Endothelial cell of umbilical vein (primary cell): ENCODE data around the gene GANC. TPM values are rescaled to one million over a fixed set of nuclear protein-coding genes. Genes with fewer than 3 reads are reported as not detected.

ENCODE experiments used
- BruUV-seq: library from RNA; stranded (reverse); fragments of 400-500 nt; replicated peaks from 2 replicates; lab custom pipeline; 2021; lab: Mats Ljungman, UMichigan
- CTCF ChIA-PET: fragments of 300-600, 350-600 bp; sonication (Branson Sonifier 250); formaldehyde crosslinking; loops from one replicate; lab custom pipeline; 2021; ENCODE audit warnings: antibody characterized with exemption, inconsistent platforms; lab: Charles Lee
- POLR2A ChIA-PET: fragments of 300-600, 350-600 bp; sonication (Branson Sonifier 250); formaldehyde crosslinking; loops from one replicate; lab custom pipeline; 2021; ENCODE audit warnings: antibody characterized with exemption, inconsistent platforms; lab: Charles Lee
- DNase-seq: peaks from one replicate; pipeline ENCODE4 v3.0.0-alpha.2; 2011; ENCODE audit warnings: low read depth, low spot score
- FAIRE-seq: peaks from 2 replicates; lab custom pipeline; 2011; peaks lifted over from hg19 to GRCh38; lab: Jason Lieb, UNC
- H2AFZ ChIP-seq: 2 replicates; pipeline ENCODE4 v1.6.0; 2012; ENCODE audit warnings: low read depth, low read length, control low read depth, inconsistent platforms
- H3K27ac ChIP-seq: 2 replicates; pipeline ENCODE4 v1.5.1; 2011; ENCODE audit warnings: low read depth, mild to moderate bottlenecking, control low read depth, low read length, moderate library complexity; ENCODE audit not compliant: insufficient read depth
- H3K27me3 ChIP-seq, 2 experiments: 2 replicates each; pipeline versions ENCODE4 v1.6.0 to v1.6.1; 2011; ENCODE audit warnings: low read length in 2 of 2, mixed read lengths in 1 of 2; ENCODE audit not compliant: control insufficient read depth in 2 of 2, insufficient read depth in 2 of 2
- H3K36me3 ChIP-seq, 2 experiments: 2 replicates in 1 of 2; 3 replicates in 1 of 2; pipeline ENCODE4 v1.5.1; 2011; ENCODE audit warnings: low read length in 2 of 2, mild to moderate bottlenecking in 1 of 2, moderate library complexity in 1 of 2; ENCODE audit not compliant: control insufficient read depth in 2 of 2, insufficient read depth in 2 of 2; ENCODE audit errors: extremely low read depth in 1 of 2
- H3K4me1 ChIP-seq: 3 replicates; pipeline ENCODE4 v1.5.1; 2011; ENCODE audit warnings: mild to moderate bottlenecking, low read length; ENCODE audit not compliant: control insufficient read depth, insufficient read depth; ENCODE audit errors: extremely low read depth
- H3K4me2 ChIP-seq: 2 replicates; pipeline ENCODE4 v1.6.1; 2011; ENCODE audit warnings: low read length, control low read depth, mixed read lengths; ENCODE audit not compliant: insufficient read depth
- H3K4me3 ChIP-seq, 3 experiments: fragments of 200-600 bp in 1 of 3; sonication (generic), shearing (Covaris generic) in 1 of 3; replicated peaks in 1 of 3; 2 replicates each; pipeline ENCODE4 v1.5.1; 2011 to 2016; ENCODE audit warnings: control low read depth in 3 of 3, low read length in 3 of 3, mild to moderate bottlenecking in 2 of 3, inconsistent platforms in 1 of 3, low read depth in 1 of 3, moderate library complexity in 1 of 3; ENCODE audit not compliant: insufficient read depth in 1 of 3
- H3K79me2 ChIP-seq: 2 replicates; pipeline ENCODE4 v1.6.0; 2012; ENCODE audit warnings: low read length, inconsistent platforms; ENCODE audit not compliant: control insufficient read depth, insufficient read depth
- H3K9ac ChIP-seq: replicated peaks from 2 replicates; pipeline ENCODE3; 2011; ENCODE audit warnings: low read length, control low read depth; ENCODE audit not compliant: insufficient read depth; ENCODE audit errors: extremely low read depth
- H3K9me1 ChIP-seq: replicated peaks from 3 replicates; pipeline ENCODE4 v1.6.0; 2011; ENCODE audit warnings: mild to moderate bottlenecking, low read length; ENCODE audit not compliant: control insufficient read depth, insufficient read depth; ENCODE audit errors: extremely low read depth
- H3K9me3 ChIP-seq: replicated peaks from 2 replicates; pipeline ENCODE4 v1.5.1; 2012; ENCODE audit warnings: low read length, inconsistent platforms; ENCODE audit not compliant: control insufficient read depth, insufficient read depth
- H4K20me1 ChIP-seq: replicated peaks from 2 replicates; pipeline ENCODE3; 2011; ENCODE audit warnings: mild to moderate bottlenecking, low read length; ENCODE audit not compliant: control insufficient read depth, insufficient read depth; ENCODE audit errors: extremely low read depth
- EZH2 ChIP-seq: IDR thresholded peaks from 2 replicates; pipeline ENCODE4 v1.6.1; 2012; ENCODE audit warnings: borderline replicate concordance, low read depth, mild to moderate bottlenecking, moderate library complexity, low read length, inconsistent platforms; ENCODE audit not compliant: severe bottlenecking
- FOS ChIP-seq: IDR thresholded peaks from 2 replicates; pipeline ENCODE4 v1.6.1; 2011; ENCODE audit warnings: mild to moderate bottlenecking, low read length, moderate library complexity, borderline replicate concordance; ENCODE audit not compliant: insufficient read depth
- GATA2 ChIP-seq: IDR thresholded peaks from 2 replicates; pipeline ENCODE4 v1.7.0; 2011; ENCODE audit warnings: low read depth, mild to moderate bottlenecking, moderate library complexity, mixed read lengths, low read length; ENCODE audit not compliant: insufficient read length, insufficient read depth
- JUN ChIP-seq: IDR thresholded peaks from 2 replicates; pipeline ENCODE4 v1.6.1; 2011; ENCODE audit warnings: borderline replicate concordance, low read depth; ENCODE audit not compliant: insufficient read length, insufficient read depth
- MYC ChIP-seq: IDR thresholded peaks from one replicate; pipeline ENCODE4 v1.6.1; 2011; ENCODE audit warnings: mild to moderate bottlenecking, low read depth, low read length
- POLR2A ChIP-seq: IDR thresholded peaks from 2 replicates; pipeline ENCODE4 v1.6.1; 2012; ENCODE audit warnings: low read depth, mild to moderate bottlenecking, control low read depth, low read length
- POLR2AphosphoS5 ChIP-seq: IDR thresholded peaks from 2 replicates; pipeline ENCODE4 v1.6.1; 2012; ENCODE audit warnings: low read depth, mild to moderate bottlenecking, control low read depth, low read length, moderate library complexity; ENCODE audit not compliant: insufficient read depth
- dilution Hi-C: fragments of 300-500 bp; cut with MboI; formaldehyde crosslinking; loops from one replicate; pipeline ENCODE4 v1.15.0; 2019; ENCODE audit warnings: low sequenced_read_pairs; ENCODE audit not compliant: extremely low pct_ligation_motif_present
- intact Hi-C: fragments of 100-400 bp; cut with micrococcal nuclease; formaldehyde crosslinking; loops from one replicate; pipeline ENCODE4 v1.10.0; 2022
- polyA plus RNA-seq, 4 experiments: library from polyadenylated mRNA; depleted of rRNA in 3 of 4; stranded (reverse) in 3 of 4; unstranded in 1 of 4; fragments of >200 nt; gene quantifications; 2 replicates each; pipeline versions ENCODE4 v1.2.1 to v1.2.3, GENCODE V29; 2011 to 2012; ENCODE audit warnings: missing spikeins in 1 of 4
- total RNA-seq: library from RNA; stranded (reverse); gene quantifications from 2 replicates; pipeline ENCODE4 v1.2.3, GENCODE V29; 2021
- TF ChIP-seq, protein P1 (sequence below), 2 donors: IDR thresholded peaks; 1 replicate in 1 of 2; 2 replicates in 1 of 2; pipeline ENCODE4 v1.5.1; 2011; ENCODE audit warnings: low read length in 2 of 2, mild to moderate bottlenecking in 2 of 2, moderate library complexity in 2 of 2, control low read depth in 1 of 2, inconsistent platforms in 1 of 2, low read depth in 1 of 2; ENCODE audit not compliant: insufficient read depth in 1 of 2; ENCODE audit errors: extremely low read depth in 1 of 2
- TF ChIP-seq, protein P2 (sequence below): IDR thresholded peaks from 2 replicates; pipeline ENCODE4 v1.6.1; 2011; ENCODE audit not compliant: insufficient read depth, insufficient read length

GANC gene
- total and polyA plus RNA-seq, 2 donors (not counting 3 experiments of a cell fraction or from before 2014, with no cell fraction given): 8.5 to 17.8 TPM

DNA sequence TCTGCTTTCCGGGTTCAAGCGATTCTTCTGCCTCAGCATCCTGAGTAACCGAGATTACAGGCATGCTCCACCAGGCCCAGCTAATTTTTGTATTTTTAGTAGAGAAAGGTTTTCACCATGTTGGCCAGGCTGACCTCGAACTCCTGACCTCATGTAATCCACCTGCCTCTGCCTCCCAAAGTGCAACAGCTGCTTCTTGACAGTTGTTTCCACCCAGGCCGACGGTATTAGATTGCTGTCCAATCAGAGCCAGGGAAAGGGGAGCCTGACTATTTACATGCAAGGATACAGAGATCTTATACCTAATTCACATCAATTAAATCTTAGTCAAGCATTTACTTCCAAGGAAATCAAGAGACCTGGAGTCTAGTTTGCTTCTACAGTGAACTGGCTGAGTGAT, 82.3 kb downstream of the GANC start:
- intact Hi-C loops: no loop called here
- BruUV-seq: no TSS peak
- Histone ChIP-seq H3K79me2 (no peaks in the 10 kb centered on the region), H3K4me3 (no peak overlapping the region), H3K36me3 (no peaks in the 10 kb centered on the region), H4K20me1 (no peaks in the 10 kb centered on the region), H3K4me2 (no peak overlapping the region), H3K4me1 (no peaks in the 10 kb centered on the region), H2AFZ (no peak overlapping the region), H3K9me1 (no peaks in the 10 kb centered on the region), H3K27me3 (no peaks in the 10 kb centered on the region), H3K9ac (no peak overlapping the region), H3K9me3 (no peaks in the 10 kb centered on the region), H3K27ac (no peak overlapping the region)
- no peak for FAIRE-seq
- POLR2A ChIA-PET: no interaction called here
- dilution Hi-C loops: no loop called here
- DNase-seq: no peak
- TF ChIP-seq GATA2 (no peak), POLR2A (no peak), POLR2AphosphoS5 (no peak), EZH2 (no peak), FOS (no peak), MYC (no peak), JUN (no peak)
- TF ChIP-seq, protein P1, sequence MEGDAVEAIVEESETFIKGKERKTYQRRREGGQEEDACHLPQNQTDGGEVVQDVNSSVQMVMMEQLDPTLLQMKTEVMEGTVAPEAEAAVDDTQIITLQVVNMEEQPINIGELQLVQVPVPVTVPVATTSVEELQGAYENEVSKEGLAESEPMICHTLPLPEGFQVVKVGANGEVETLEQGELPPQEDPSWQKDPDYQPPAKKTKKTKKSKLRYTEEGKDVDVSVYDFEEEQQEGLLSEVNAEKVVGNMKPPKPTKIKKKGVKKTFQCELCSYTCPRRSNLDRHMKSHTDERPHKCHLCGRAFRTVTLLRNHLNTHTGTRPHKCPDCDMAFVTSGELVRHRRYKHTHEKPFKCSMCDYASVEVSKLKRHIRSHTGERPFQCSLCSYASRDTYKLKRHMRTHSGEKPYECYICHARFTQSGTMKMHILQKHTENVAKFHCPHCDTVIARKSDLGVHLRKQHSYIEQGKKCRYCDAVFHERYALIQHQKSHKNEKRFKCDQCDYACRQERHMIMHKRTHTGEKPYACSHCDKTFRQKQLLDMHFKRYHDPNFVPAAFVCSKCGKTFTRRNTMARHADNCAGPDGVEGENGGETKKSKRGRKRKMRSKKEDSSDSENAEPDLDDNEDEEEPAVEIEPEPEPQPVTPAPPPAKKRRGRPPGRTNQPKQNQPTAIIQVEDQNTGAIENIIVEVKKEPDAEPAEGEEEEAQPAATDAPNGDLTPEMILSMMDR (IDR thresholded peaks at IDR 0.05; ENCODE audit: extremely low read depth in 1 of 2, insufficient read depth in 1 of 2, low read depth in 1 of 2, low read length in 2 of 2): no peak
- TF ChIP-seq, protein P2, sequence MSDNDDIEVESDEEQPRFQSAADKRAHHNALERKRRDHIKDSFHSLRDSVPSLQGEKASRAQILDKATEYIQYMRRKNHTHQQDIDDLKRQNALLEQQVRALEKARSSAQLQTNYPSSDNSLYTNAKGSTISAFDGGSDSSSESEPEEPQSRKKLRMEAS: no peak
- CTCF ChIA-PET: interaction anchor here (0.7 to 1.3 kb wide), 2 partner anchors 29 to 58 kb away, joined by 3 to 5 read pairs; no protein-coding TSS in a partner anchor
